Peyer's patch (tissue), 4 donors: ENCODE measurements around the gene SERBP1.

Experiments used
- POLR2A ChIP-seq, 2 donors: fragments of 450-650 bp; IDR thresholded peaks; one replicate each; pipeline ENCODE4 v1.5.1; 2017; ENCODE audit warnings: antibody characterized with exemption in 2 of 2, mild to moderate bottlenecking in 2 of 2, moderate library complexity in 2 of 2
- TF ChIP-seq, protein P1 (sequence below), 6 experiments: fragments of 450-650 bp in 4 of 6; fragments of 200-600 bp in 2 of 6; sonication (generic) in 1 of 6; IDR thresholded peaks; one replicate each; pipeline ENCODE4 v1.5.1; 2017 to 2019; ENCODE audit warnings: antibody characterized with exemption in 6 of 6, mild to moderate bottlenecking in 3 of 6, moderate library complexity in 1 of 6

DNA sequence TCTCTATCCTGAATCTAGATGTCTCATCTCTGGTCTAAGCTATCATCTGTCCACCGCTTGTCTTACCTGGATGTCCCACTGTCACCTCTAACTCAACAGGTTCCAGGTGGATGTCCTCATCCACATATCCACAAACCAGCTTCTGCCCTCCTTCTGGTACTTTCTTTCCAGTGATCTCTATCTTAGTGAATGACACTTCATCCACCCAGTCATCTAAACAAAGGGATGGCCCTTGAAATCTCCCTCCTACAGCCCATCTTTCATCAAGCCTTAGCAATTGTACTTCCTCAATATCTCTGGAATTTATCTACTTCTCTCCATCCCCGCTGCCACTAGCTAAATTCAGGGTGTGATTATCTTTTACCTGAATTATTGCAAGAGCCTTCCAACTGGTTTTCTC is 33.9 kb upstream of the SERBP1 start:
- TF ChIP-seq POLR2A (IDR thresholded peaks at IDR 0.05): no peak
- TF ChIP-seq, protein P1, sequence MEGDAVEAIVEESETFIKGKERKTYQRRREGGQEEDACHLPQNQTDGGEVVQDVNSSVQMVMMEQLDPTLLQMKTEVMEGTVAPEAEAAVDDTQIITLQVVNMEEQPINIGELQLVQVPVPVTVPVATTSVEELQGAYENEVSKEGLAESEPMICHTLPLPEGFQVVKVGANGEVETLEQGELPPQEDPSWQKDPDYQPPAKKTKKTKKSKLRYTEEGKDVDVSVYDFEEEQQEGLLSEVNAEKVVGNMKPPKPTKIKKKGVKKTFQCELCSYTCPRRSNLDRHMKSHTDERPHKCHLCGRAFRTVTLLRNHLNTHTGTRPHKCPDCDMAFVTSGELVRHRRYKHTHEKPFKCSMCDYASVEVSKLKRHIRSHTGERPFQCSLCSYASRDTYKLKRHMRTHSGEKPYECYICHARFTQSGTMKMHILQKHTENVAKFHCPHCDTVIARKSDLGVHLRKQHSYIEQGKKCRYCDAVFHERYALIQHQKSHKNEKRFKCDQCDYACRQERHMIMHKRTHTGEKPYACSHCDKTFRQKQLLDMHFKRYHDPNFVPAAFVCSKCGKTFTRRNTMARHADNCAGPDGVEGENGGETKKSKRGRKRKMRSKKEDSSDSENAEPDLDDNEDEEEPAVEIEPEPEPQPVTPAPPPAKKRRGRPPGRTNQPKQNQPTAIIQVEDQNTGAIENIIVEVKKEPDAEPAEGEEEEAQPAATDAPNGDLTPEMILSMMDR (IDR thresholded peaks at IDR 0.05): no peak
